IPS-18a (cell line): ENCODE measurements around the gene C3orf62.
"Not testable (repeated sequence)": the region's sequence is repeated elsewhere in the genome, so short reads cannot be mapped to it uniquely, and the experiment has no call there.

Experiments
- H3K27ac ChIP-seq: one replicate; pipeline ENCODE4 v1.5.1; 2013; ENCODE audit warnings: low read length
- H3K27me3 ChIP-seq: one replicate; pipeline ENCODE4 v1.6.1; 2013; ENCODE audit warnings: mild to moderate bottlenecking, low read length; ENCODE audit not compliant: control insufficient read depth, insufficient read depth
- H3K36me3 ChIP-seq: one replicate; pipeline ENCODE4 v1.6.1; 2013; ENCODE audit warnings: low read depth, low read length; ENCODE audit not compliant: control insufficient read depth
- H3K4me1 ChIP-seq: one replicate; pipeline ENCODE4 v1.6.1; 2013; ENCODE audit warnings: low read depth, low read length; ENCODE audit not compliant: control insufficient read depth
- H3K4me3 ChIP-seq: one replicate; pipeline ENCODE4 v1.5.1; 2013; ENCODE audit warnings: low read length
- H3K9ac ChIP-seq: one replicate; pipeline ENCODE4 v1.6.1; 2013; ENCODE audit warnings: mild to moderate bottlenecking, low read length, moderate library complexity
- H3K9me3 ChIP-seq: one replicate; pipeline ENCODE4 v1.6.1; 2013; ENCODE audit warnings: low read depth, low read length; ENCODE audit not compliant: control insufficient read depth

Gene C3orf62

DNA sequence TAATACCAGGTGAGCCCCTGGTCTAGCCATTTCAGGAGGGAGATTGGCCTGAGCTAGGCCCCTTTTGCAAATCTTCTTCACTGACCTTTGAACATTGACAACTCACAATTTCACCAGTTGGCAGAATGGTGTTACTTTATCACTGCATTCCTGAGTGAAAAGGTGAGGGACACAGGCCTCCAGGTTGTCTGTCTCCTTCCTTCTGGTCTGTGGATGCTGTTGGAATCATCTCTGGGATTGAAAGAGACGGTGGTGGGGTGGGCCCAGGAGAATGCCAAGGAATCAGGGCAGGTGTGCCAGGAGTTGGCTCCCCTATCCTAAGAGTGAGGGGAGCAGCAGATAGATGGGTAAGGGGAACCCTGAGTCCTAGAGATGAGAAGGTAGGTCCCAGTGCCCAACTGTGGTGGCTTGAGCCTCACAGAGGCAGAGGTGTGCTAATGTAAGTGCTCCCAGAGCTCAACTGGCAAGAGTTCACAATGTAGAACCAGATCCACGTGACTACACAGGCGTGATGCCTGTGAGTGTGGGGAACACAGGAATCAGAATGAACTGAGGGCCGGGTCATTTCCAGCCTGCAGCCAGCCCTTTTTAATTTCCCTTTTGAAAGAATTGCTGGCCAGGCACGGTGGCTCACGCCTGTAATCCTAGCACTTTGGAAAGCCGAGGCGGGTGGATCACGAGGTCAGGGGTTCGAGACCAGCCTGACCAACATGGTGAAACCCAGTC, 11.2 kb downstream of the C3orf62 start:
- no peaks in the 10 kb centered on the region for H3K4me1 ChIP-seq
- no peak overlapping the region for H3K4me3 ChIP-seq
- H3K9ac ChIP-seq: no peak overlapping the region
- no peaks in the 10 kb centered on the region for H3K9me3 ChIP-seq
- no peak overlapping the region for H3K27ac ChIP-seq
- no peaks in the 10 kb centered on the region for H3K36me3 ChIP-seq
- H3K27me3 ChIP-seq: no peaks in the 10 kb centered on the region

DNA sequence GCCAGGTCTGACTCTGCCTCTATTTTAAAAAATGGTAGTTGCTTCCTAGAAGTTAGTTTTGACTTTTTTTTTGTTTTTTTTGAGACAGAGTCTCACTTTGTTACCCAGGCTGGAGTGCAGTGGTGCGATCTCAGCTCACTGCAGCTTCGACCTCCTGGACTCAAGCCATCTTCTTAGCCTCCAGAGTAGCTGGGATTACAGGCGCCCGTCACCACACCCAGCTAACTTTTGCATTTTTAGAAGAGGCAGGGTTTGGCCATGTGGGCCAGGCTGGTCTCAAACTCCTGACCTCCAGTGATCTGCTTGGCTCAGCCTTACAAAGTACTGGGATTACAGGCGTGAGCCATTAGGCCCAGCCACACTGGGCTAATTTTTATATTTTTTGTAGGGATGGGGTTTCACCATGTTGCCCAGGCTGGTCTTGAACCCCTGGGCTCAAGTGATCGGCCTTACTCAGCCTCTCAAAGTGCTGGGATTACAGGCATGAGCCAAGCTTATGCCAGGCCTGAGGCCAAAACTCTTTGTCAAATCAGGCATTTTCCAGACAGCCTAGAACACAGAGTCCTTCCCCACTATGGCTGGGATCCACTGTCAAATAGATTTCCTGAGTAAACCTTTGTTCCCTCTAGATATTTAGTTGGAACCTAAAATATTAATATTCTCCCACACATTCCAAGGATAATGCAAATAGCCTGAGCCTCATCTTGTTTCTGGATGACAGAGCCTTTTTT, 13.7 kb downstream of the C3orf62 start:
- H3K27ac ChIP-seq: no peak overlapping the region

DNA sequence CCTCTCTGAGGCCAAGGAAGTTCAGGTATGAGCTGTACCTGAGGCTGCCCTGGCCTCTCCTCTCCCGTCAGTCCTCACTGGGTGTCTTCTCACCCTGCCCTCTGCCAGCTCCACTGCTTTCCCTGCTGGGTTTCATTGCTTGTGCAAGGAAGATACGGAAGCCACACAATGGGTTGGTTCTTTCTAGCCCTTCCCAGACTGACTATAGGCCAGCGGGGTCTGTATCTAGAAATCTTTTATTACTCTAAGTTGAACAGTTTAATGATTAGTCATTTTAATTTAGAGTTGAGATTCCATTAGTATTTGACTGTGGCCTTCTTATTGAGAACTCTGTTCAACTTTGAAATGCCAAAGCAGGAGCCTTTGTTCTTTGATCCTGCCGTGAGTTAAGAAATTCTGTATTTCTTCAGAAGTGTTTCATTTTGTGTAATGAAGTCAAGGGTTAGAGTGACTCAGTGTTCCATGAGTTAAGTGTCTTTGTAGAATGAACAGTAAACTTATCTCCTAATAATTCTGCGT, 16.2 kb downstream of the C3orf62 start:
- Histone ChIP-seq H3K27ac (no peak overlapping the region), H3K4me3 (no peak overlapping the region), H3K4me1 (no peaks in the 10 kb centered on the region), H3K9me3 (no peaks in the 10 kb centered on the region), H3K27me3 (no peaks in the 10 kb centered on the region), H3K9ac (no peak overlapping the region), H3K36me3 (no peaks in the 10 kb centered on the region)

More for the DNA sequence above, 13.7 kb downstream of the C3orf62 start:
- no peaks in the 10 kb centered on the region for H3K4me1 ChIP-seq
- no peaks in the 10 kb centered on the region for H3K27me3 ChIP-seq
- no peaks in the 10 kb centered on the region for H3K36me3 ChIP-seq
- no peaks in the 10 kb centered on the region for H3K9me3 ChIP-seq
- H3K9ac ChIP-seq: no peak overlapping the region
- no peak overlapping the region for H3K4me3 ChIP-seq

DNA sequence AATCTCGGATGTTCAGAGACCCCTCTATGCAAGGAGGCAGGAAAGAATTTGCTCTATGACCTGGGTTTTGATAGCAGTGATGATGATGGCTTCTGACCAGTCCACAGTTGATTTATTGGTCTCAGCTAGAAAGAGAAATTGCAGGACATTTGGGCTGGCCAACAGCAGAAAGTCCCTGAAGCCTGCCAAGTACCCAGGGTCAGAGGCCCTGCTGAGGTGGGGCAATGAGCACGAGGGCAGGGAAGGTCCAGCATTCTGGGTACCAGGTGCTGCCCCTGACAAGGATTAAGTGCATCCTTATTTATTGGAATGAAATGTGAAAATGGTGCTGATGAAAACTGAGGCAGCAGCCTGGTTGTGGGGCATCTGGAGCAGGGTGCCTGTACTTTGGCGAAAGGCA, 19.8 kb downstream of the C3orf62 start:
- Histone ChIP-seq H3K9me3 (no peaks in the 10 kb centered on the region), H3K27ac (no peak overlapping the region), H3K27me3 (no peaks in the 10 kb centered on the region), H3K4me1 (no peaks in the 10 kb centered on the region), H3K36me3 (no peaks in the 10 kb centered on the region), H3K9ac (no peak overlapping the region), H3K4me3 (no peak overlapping the region)

DNA sequence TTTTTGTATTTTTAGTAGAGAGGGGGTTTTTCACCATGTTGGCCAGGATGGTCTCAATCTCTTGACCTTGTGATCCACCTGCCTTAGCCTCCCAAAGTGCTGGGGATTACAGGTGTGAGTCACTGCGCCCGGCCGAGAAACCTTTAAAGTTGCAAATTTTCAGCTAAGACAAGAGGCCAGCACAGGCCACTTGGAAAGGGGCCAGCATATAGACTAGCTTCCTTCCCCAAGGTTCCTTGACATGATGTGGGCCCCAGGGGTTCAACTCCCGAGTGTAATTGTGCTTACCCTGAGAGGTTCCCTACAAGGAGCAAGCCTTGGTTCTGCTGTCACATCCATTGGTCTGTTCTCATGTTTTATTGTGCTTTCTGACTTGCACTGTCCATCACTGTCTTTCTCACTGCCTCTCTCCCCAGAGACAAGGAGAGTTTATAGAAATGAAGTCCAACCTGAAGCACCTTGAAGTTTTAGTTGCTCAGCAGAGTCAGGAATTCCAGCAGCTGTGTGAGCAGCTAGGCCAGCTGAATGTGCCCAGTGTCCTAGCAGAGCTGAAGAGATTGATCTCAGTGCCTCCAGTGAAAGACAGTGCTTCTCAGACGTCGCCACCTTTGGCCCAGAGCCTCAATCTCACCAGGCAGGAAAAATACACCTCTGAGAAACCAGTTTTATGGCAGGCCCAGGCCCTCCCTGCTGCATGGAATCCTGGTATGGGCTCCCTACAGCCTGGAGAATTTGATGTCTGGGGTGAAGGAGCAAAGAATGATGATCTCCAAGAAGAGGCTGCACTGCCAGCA, 21.1 kb downstream of the C3orf62 start:
- H3K9ac ChIP-seq: no peak overlapping the region
- H3K4me1 ChIP-seq: no peaks in the 10 kb centered on the region
- H3K9me3 ChIP-seq: no peaks in the 10 kb centered on the region
- H3K27ac ChIP-seq: no peak overlapping the region
- no peak overlapping the region for H3K4me3 ChIP-seq
- H3K27me3 ChIP-seq: no peaks in the 10 kb centered on the region
- no peaks in the 10 kb centered on the region for H3K36me3 ChIP-seq

DNA sequence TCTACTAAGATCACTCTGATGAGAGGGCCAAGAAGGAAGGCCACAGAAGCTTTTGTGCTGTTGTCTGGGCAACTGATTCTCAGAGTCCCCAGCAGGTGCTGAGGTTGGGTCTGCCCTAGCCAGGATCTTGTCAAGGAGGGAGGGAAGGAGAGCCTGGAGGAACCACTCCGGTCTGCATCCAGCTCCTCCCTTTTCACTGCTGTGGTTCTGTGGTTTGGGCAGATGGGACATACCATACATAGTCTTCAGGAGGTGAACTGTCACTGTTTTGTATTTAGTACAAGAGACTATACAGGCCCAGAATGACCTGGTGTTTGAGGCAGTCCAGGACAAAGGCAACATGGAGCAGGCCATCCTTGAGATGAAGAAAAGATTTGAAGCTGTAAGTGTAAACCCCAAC, 21.9 kb downstream of the C3orf62 start:
- Histone ChIP-seq H3K36me3 (no peaks in the 10 kb centered on the region), H3K27ac (no peak overlapping the region), H3K4me1 (no peaks in the 10 kb centered on the region), H3K9me3 (no peaks in the 10 kb centered on the region), H3K27me3 (no peaks in the 10 kb centered on the region), H3K9ac (no peak overlapping the region), H3K4me3 (no peak overlapping the region)

DNA sequence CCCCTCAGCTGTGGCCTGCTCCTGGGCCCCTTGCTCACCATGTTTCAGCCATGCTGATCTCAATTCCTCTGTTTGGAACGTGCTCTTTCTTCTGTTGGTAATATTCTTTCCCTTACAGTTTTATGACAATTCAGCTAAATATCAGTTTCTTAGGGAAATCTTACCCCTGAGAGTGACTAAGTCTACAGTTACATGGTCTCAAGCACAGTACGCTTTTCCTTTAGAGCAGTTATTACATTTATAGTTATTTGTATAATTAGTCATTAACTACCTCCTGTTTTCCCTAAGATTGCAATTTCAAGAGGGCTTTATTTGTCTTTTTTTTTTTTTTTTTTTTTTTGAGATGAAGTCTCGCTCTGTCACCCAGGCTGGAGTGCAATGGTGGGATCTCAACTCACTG, 23.5 kb downstream of the C3orf62 start:
- H3K4me3 ChIP-seq: no peak overlapping the region
- no peaks in the 10 kb centered on the region for H3K9me3 ChIP-seq
- H3K36me3 ChIP-seq: no peaks in the 10 kb centered on the region
- no peak overlapping the region for H3K9ac ChIP-seq
- H3K27ac ChIP-seq: no peak overlapping the region
- H3K4me1 ChIP-seq: no peaks in the 10 kb centered on the region
- no peaks in the 10 kb centered on the region for H3K27me3 ChIP-seq

DNA sequence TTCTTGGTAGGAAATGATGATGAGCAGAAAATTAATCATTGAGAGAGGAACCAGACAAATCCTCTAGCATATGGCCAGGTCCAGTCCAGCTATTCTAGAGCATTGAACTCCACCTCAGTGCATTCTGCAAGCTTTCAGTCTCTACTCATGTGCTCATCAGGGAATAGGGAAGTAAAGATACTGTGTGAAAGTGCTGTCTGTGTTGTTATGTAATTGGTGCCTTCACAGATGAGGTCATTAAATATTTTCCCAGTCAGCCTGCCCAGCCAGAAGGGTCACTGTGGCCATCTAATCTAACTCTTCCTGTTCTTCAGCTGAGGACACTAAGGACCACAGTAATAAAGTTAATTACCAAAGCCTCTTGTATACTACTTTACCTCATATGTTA, 28.2 kb downstream of the C3orf62 start:
- no peak overlapping the region for H3K27ac ChIP-seq
- no peaks in the 10 kb centered on the region for H3K9me3 ChIP-seq
- no peaks in the 10 kb centered on the region for H3K27me3 ChIP-seq
- no peak overlapping the region for H3K9ac ChIP-seq
- no peak overlapping the region for H3K4me3 ChIP-seq
- H3K4me1 ChIP-seq: no peaks in the 10 kb centered on the region
- H3K36me3 ChIP-seq: no peaks in the 10 kb centered on the region

DNA sequence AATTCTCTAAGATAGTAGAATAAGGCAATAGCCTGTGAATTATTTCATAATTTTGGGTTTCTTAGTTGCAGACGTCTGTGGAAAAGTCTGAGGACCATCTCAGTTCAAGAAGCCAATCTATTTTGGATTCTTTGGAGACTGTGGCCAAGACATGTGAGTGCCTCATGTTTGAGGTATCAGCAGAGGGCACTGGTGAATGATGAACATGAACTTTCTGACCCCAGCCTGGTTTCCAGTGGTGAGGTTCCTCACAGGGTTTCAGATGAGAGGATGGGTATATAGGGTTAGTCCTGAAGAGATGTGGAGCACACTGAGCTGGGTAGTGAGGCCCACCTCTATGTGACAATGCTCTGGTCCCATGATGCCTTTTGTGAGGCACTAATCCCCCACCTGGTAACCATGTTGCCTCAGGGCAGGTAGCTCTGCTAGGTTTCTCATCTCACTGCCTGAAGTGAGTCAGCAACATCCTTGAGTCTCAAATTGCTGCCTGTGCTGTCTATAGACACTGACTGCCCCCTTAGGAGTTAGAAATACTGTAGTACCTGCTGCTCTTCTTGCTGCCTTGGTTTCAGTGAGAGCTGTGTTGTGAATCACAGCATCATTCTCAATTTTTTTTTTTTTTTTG, 32.3 kb downstream of the C3orf62 start:
- Histone ChIP-seq H3K4me3 (no peak overlapping the region), H3K4me1 (no peaks in the 10 kb centered on the region), H3K36me3 (no peaks in the 10 kb centered on the region), H3K27me3 (no peaks in the 10 kb centered on the region), H3K9ac (no peak overlapping the region), H3K27ac (no peak overlapping the region), H3K9me3 (no peaks in the 10 kb centered on the region)

DNA sequence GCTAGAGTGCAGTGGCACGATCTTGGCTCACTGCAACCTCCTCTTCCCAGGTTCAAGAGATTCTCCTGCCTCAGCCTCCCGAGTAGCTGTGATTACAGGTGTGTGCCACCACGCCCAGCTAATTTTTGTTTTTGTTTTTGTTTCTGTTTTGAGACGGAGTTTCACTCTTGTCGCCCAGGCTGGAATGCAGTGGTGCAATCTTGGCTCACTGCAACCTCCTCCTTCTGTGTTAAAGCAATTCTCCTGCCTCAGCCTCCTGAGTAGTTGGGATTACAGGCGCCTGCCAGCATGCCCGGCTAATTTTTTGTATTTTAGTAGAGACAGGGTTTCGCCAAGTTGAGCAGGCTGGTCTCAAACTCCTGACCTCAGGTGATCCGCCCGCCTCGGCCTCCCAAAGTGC, 36.9 kb downstream of the C3orf62 start:
- H3K27ac ChIP-seq, H3K9ac ChIP-seq, H3K4me1 ChIP-seq, H3K4me3 ChIP-seq, H3K36me3 ChIP-seq, H3K27me3 ChIP-seq, H3K9me3 ChIP-seq: not testable (repeated sequence)
